A673 (cell line): ENCODE measurements around the gene TSSC4. TPM values are rescaled to one million over a fixed set of nuclear protein-coding genes. Genes with fewer than 3 reads are reported as not detected.

Source experiments
- BruUV-seq: library from RNA; stranded (reverse); fragments of 400-500 nt; replicated peaks from 2 replicates; lab custom pipeline; 2021; lab: Mats Ljungman, UMichigan
- CTCF ChIA-PET: fragments of 300-600 bp; sonication (Branson Sonifier 250); formaldehyde crosslinking; loops from one replicate; lab custom pipeline; 2022; ENCODE audit warnings: antibody characterized with exemption; lab: Charles Lee
- POLR2A ChIA-PET: fragments of 300-600 bp; sonication (Branson Sonifier 250); formaldehyde crosslinking; loops from one replicate; lab custom pipeline; 2022; ENCODE audit warnings: antibody characterized with exemption; ENCODE audit not compliant: low non-redundant PET; lab: Charles Lee
- DNase-seq: peaks from one replicate; pipeline ENCODE4 v3.0.0-alpha.2; 2015; ENCODE audit warnings: low spot score
- H3K27ac ChIP-seq: fragments of 200-600 bp; sonication (generic); 2 replicates; pipeline ENCODE4 v1.5.1; 2016; ENCODE audit warnings: mixed run types, low read depth, mild to moderate bottlenecking, mixed read lengths, antibody characterized with exemption, low read length; ENCODE audit not compliant: poor library complexity, severe bottlenecking
- H3K27me3 ChIP-seq: fragments of 200-600 bp; sonication (generic); replicated peaks from 2 replicates; pipeline ENCODE4 v1.6.1; 2017; ENCODE audit warnings: mixed run types, low read depth, mild to moderate bottlenecking, mixed read lengths, antibody characterized with exemption, low read length; ENCODE audit not compliant: insufficient read depth, poor library complexity
- H3K36me3 ChIP-seq: fragments of 200-600 bp; sonication (generic); 2 replicates; pipeline ENCODE4 v1.6.1; 2016; ENCODE audit warnings: mixed run types, mild to moderate bottlenecking, mixed read lengths, antibody characterized with exemption, low read length; ENCODE audit not compliant: insufficient read depth, poor library complexity, severe bottlenecking
- H3K4me1 ChIP-seq: fragments of 200-600 bp; sonication (generic); 2 replicates; pipeline ENCODE4 v1.6.1; 2017; ENCODE audit warnings: mixed run types, mild to moderate bottlenecking, mixed read lengths, antibody characterized with exemption, low read length; ENCODE audit not compliant: insufficient read depth, poor library complexity, severe bottlenecking
- H3K4me3 ChIP-seq: fragments of 200-600 bp; sonication (generic); 2 replicates; pipeline ENCODE4 v1.5.1; 2016; ENCODE audit warnings: low read depth, mixed run types, mild to moderate bottlenecking, mixed read lengths, low read length; ENCODE audit not compliant: poor library complexity, severe bottlenecking
- H3K9me3 ChIP-seq: fragments of 200-600 bp; sonication (generic); 2 replicates; pipeline ENCODE4 v1.6.1; 2016; ENCODE audit warnings: mixed run types, low read depth, mild to moderate bottlenecking, mixed read lengths, antibody characterized with exemption, low read length; ENCODE audit not compliant: poor library complexity, severe bottlenecking
- CTCF ChIP-seq: fragments of 300-800, 200-600 bp; sonication (generic); conservative IDR thresholded peaks from 2 replicates; pipeline ENCODE4 v1.5.1; 2017; ENCODE audit warnings: low read depth, mild to moderate bottlenecking, antibody characterized with exemption, low read length, moderate library complexity, mixed read lengths
- EZH2 ChIP-seq: fragments of 200-600 bp; sonication (generic); IDR thresholded peaks from 2 replicates; pipeline ENCODE4 v1.6.1; 2017; ENCODE audit warnings: borderline replicate concordance, low read depth, mild to moderate bottlenecking, mixed read lengths, antibody characterized with exemption, low read length; ENCODE audit not compliant: poor library complexity, severe bottlenecking
- intact Hi-C: fragments of 100-400 bp; cut with micrococcal nuclease; formaldehyde crosslinking; loops from one replicate; pipeline ENCODE4 v1.10.0; 2022; ENCODE audit not compliant: unreplicated experiment
- total RNA-seq: library from RNA; stranded (reverse); gene quantifications from 2 replicates; pipeline ENCODE4 v1.2.3, GENCODE V29; 2021

TSSC4 gene
- total RNA-seq, 1 experiment from 2014 or later = 46.8 TPM

GRCh38 chr11:2358754-2359442 is 41.7 kb upstream of the TSSC4 start:
- H3K27me3 ChIP-seq = no peaks in the 10 kb centered on the region
- H3K4me3 ChIP-seq = no peak overlapping the region
- BruUV-seq = no TSS peak
- H3K27ac ChIP-seq = no peak overlapping the region
- intact Hi-C loops = no loop called here
- POLR2A ChIA-PET = no interaction called here
- TF ChIP-seq EZH2 (no peak), CTCF (no peak)
- no peaks in the 10 kb centered on the region for H3K36me3 ChIP-seq
- H3K9me3 ChIP-seq = no peaks in the 10 kb centered on the region
- no peak for DNase-seq
- no peaks in the 10 kb centered on the region for H3K4me1 ChIP-seq
- CTCF ChIA-PET = no interaction called here

GRCh38 chr11:2359557-2359956 is 41.0 kb upstream of the TSSC4 start:
- Histone ChIP-seq H3K4me3 (no peak overlapping the region), H3K4me1 (no peaks in the 10 kb centered on the region), H3K27ac (no peak overlapping the region), H3K36me3 (no peaks in the 10 kb centered on the region), H3K27me3 (no peaks in the 10 kb centered on the region), H3K9me3 (no peaks in the 10 kb centered on the region)
- TF ChIP-seq EZH2 (no peak), CTCF (no peak)
- intact Hi-C loops = no loop called here
- no peak for DNase-seq
- no TSS peak for BruUV-seq
- POLR2A ChIA-PET = no interaction called here
- CTCF ChIA-PET = no interaction called here

- TF ChIP-seq CTCF (no peak), EZH2 (no peak)
- ChIA-PET POLR2A (no interaction called here), CTCF (no interaction called here)
- Histone ChIP-seq H3K36me3 (no peaks in the 10 kb centered on the region), H3K4me1 (no peaks in the 10 kb centered on the region), H3K4me3 (no peak overlapping the region), H3K27me3 (no peaks in the 10 kb centered on the region), H3K27ac (no peak overlapping the region), H3K9me3 (no peaks in the 10 kb centered on the region)
- DNase-seq = no peak
- BruUV-seq = no TSS peak
- intact Hi-C loops = no loop called here
These were observed 40.4 kb upstream of the TSSC4 start for GRCh38 chr11:2360081-2360642.
